AG04450 (cell line): Measurements from ENCODE around the gene TECTA. TPM values are rescaled to one million over a fixed set of nuclear protein-coding genes. Genes with fewer than 3 reads are reported as not detected.
"Not testable (repeated sequence)": the region's sequence is repeated elsewhere in the genome, so short reads cannot be mapped to it uniquely, and the experiment has no call there.

Source experiments
- CTCF ChIA-PET: fragments of 300-600, 350-600 bp; formaldehyde crosslinking; extraction: SDS; loops from one replicate; lab custom pipeline; 2022; ENCODE audit warnings: antibody characterized with exemption, inconsistent platforms; lab: Charles Lee
- POLR2A ChIA-PET: fragments of 350-600 bp; formaldehyde crosslinking; extraction: SDS; loops from one replicate; lab custom pipeline; 2021; ENCODE audit warnings: antibody characterized with exemption, inconsistent platforms; lab: Yijun Ruan, JAX
- DNase-seq: peaks from one replicate; pipeline ENCODE4 v3.0.0-alpha.2; 2011; ENCODE audit warnings: low read depth, low spot score
- H3K27ac ChIP-seq: one replicate; pipeline ENCODE4 v1.5.1; 2012; ENCODE audit warnings: low read depth, low read length, control low read depth
- H3K27me3 ChIP-seq: one replicate; pipeline ENCODE4 v1.6.0; 2012; ENCODE audit warnings: low read length; ENCODE audit not compliant: control insufficient read depth, insufficient read depth
- H3K4me3 ChIP-seq: 2 replicates; pipeline ENCODE4 v1.5.1; 2011; ENCODE audit warnings: mild to moderate bottlenecking, low read depth, low read length, control low read depth
- H3K9me3 ChIP-seq: 2 replicates; pipeline ENCODE4 v1.5.1; 2012; ENCODE audit warnings: low read length; ENCODE audit not compliant: control insufficient read depth, insufficient read depth
- polyA plus RNA-seq: library from polyadenylated mRNA; depleted of rRNA; stranded (reverse); fragments of >200 nt; gene quantifications from 2 replicates; pipeline ENCODE4 v1.2.3, GENCODE V29; 2011
- TF ChIP-seq, protein P1 (sequence below): IDR thresholded peaks from 2 replicates; pipeline ENCODE4 v1.5.1; 2011; ENCODE audit warnings: low read depth, low read length, control low read depth, inconsistent platforms

TECTA gene
- polyA plus RNA-seq, 1 experiment, result 0.37 TPM

DNA sequence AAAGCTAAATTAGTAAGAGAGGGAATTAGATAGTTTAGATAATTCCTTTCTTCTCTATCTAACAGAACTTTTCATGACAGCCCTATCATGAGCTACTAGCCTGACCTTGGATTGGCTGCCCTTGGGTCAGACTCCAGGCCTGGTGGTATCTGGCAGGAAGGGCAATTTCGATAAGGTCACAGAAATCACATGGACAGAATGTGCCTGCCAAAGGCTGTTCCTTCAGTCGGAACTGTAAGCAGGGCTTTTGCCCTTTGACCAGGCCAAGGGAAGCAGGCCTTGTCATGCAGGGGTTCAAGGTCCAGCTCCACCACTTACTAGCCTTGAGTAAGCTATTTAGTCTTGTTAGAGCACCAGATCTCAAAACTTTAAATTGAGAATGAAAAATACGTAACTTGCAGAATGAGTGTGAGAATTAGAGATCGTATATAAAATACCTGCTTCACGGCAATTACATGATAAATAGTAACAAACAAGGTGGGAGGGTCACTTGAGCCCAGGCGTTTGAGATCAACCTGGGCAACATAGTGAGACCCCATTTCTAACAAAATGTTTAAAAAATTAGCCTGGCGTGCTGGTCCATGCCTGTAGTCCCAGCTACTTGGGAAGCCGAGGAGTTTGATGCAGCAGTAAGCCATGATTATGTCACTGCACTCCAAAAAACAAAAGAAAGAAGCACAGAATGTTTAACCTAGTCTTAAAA, 130.7 kb downstream of the TECTA start:
- ChIA-PET CTCF (interaction anchor here (0.6 kb wide), 1 partner anchor 70 kb away, joined by 5 read pairs; no protein-coding TSS in a partner anchor), POLR2A (no interaction called here)
- no peak overlapping the region for H3K27ac ChIP-seq
- H3K4me3 ChIP-seq, result no peak overlapping the region
- TF ChIP-seq, protein P1, sequence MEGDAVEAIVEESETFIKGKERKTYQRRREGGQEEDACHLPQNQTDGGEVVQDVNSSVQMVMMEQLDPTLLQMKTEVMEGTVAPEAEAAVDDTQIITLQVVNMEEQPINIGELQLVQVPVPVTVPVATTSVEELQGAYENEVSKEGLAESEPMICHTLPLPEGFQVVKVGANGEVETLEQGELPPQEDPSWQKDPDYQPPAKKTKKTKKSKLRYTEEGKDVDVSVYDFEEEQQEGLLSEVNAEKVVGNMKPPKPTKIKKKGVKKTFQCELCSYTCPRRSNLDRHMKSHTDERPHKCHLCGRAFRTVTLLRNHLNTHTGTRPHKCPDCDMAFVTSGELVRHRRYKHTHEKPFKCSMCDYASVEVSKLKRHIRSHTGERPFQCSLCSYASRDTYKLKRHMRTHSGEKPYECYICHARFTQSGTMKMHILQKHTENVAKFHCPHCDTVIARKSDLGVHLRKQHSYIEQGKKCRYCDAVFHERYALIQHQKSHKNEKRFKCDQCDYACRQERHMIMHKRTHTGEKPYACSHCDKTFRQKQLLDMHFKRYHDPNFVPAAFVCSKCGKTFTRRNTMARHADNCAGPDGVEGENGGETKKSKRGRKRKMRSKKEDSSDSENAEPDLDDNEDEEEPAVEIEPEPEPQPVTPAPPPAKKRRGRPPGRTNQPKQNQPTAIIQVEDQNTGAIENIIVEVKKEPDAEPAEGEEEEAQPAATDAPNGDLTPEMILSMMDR, result no peak
- H3K27me3 ChIP-seq, result peaks cover 14% of the 10 kb centered on the region
- no peak for DNase-seq
- H3K9me3 ChIP-seq, result no peaks in the 10 kb centered on the region

DNA sequence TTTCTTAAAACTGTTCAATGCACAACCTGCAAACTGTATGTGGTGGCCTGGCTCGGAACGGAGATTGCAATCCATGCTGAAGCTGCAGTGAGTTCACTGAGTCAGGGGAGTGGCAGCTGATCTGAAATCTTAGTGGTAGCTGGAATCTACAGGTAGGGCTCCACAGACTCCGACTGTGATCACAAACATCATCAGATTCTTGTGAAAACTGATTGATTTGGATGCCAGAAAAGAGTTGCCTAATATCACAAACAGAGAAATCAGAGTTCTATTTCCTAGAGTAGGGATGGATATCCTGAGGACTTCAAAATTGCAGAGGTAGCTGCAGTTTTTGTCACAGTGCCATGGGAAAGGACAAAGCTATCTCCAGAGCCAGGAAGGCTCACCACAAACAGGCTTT, 134.0 kb downstream of the TECTA start:
- Histone ChIP-seq H3K9me3 (no peaks in the 10 kb centered on the region), H3K27ac (no peak overlapping the region), H3K4me3 (no peak overlapping the region), H3K27me3 (peaks cover 12% of the 10 kb centered on the region)
- CTCF ChIA-PET, result no interaction called here
- POLR2A ChIA-PET, result no interaction called here
- no peak for DNase-seq
- TF ChIP-seq, protein P1, result no peak

DNA sequence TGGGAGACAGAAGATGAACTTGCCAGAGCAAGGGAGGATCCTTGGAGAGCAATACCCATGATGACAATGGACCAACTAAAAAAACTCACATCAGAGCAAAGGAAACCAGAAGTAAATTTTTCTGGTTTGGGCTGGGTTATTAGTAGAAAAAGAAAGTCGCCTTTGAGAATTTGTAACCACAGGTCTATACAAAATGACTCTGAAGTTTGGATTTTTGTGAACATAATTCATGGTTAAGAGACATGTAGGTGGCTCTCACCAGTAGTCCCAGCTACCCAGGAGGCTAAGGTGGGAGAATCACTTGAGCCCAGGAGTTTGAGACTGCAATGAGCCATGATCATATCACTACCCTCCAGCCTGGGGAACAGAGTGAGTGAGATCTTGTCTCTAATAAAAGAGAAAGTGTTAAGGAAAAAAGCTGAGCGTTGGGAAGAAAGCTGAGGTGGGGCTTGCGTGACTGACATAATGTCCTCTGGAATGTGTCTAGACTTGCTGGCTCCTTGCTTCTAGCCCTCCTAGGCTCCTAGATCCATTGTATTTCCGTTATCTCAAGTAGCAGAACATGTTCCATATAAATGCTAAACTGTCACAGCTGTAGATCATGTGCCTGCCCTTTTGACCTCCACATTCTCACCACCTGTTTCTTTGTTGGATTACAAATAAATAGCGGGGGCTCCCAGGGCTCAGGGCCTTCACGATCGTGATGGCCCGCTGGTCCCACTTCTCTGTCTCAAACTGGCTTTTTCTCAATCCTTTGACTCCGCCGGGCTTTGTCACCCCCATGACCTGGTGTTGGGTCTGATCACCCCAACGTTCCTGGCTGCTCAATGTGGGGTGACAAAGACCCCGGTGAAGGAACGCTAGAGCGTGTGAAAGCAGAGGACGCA, 135.3 kb downstream of the TECTA start:
- POLR2A ChIA-PET, result no interaction called here
- TF ChIP-seq, protein P1, result no peak
- Histone ChIP-seq H3K4me3 (no peak overlapping the region), H3K27me3 (peaks cover 12% of the 10 kb centered on the region), H3K9me3 (no peaks in the 10 kb centered on the region), H3K27ac (no peak overlapping the region)
- no peak for DNase-seq
- CTCF ChIA-PET, result no interaction called here

DNA sequence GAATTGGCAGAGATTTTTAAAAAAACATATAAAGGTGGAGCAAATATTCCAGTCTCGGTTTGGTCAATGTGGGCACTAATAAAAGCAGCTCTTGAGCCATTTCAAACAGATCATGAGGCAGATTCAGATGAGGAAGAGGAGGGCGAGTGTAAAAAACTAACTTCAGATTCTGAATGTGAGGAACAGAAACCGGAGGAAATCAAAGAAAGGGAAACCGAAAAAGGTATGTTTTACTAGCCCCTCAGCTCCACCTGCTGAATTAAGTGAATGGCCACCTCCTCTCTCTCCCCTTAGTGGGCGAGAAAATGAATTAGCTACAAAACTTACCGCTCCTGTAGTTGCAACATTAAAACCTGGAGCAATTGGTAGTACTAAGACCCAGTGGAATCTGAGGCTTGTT, 136.2 kb downstream of the TECTA start:
- POLR2A ChIA-PET, CTCF ChIA-PET, H3K9me3 ChIP-seq, H3K4me3 ChIP-seq, H3K27ac ChIP-seq, DNase-seq: not testable (repeated sequence)
- H3K27me3 ChIP-seq, result peaks cover 17% of the 10 kb centered on the region

DNA sequence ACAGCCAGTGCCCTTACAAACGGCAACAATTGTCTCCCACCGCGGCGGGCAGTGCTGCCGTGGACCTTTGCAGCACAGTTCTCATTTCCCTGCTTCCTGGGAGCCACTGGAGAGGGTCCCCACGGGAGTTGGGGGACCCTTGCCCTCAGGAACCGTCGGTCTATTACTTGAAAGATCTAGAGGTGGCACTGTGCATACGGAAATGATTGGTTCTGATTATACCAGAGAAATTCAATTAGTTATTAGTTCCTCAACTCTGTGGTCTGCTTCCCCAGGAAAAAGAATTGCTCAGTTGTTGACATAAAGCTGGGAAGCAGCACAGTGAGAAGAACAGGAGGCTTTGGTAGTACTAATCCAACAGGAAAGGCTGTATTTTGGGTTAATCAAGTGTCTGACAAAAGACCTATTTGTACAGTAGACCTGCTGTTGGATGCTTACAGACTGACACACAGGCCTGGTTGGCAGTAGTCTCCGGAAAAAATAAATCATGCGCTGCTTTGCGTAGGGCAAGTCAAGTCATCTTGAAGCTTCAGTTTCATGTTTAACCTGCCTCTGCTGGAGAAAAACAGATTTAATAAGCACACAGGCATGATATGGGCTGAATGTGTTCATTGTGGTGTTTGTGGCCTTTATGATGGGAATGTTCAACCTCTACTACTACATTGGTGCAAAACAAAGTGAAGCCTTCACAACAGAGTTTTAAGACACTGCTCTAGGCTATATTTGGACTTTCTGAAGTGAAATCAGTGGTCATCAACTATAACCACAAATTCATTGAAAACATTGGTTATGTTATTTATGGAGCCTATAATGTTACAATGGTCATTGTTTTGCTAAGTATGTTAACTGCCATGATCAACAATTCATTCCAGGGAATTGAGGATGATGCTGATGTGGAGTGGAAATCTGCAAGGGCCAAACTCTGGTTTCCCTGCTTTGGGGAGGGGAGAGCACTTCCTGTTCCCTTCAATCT, 136.9 kb downstream of the TECTA start:
- H3K27me3 ChIP-seq, result peaks cover 17% of the 10 kb centered on the region
- no peaks in the 10 kb centered on the region for H3K9me3 ChIP-seq
- H3K27ac ChIP-seq, result no peak overlapping the region
- ChIA-PET POLR2A (no interaction called here), CTCF (no interaction called here)
- TF ChIP-seq, protein P1, result no peak
- H3K4me3 ChIP-seq, result no peak overlapping the region
- DNase-seq, result no peak
